ENCODE results near the gene PNPLA2. TPM values are rescaled to one million over a fixed set of nuclear protein-coding genes. Genes with fewer than 3 reads are reported as not detected.

The PNPLA2 gene
- total RNA-seq, 1 donor from 2014 or later, result 2.6 TPM

DNA sequence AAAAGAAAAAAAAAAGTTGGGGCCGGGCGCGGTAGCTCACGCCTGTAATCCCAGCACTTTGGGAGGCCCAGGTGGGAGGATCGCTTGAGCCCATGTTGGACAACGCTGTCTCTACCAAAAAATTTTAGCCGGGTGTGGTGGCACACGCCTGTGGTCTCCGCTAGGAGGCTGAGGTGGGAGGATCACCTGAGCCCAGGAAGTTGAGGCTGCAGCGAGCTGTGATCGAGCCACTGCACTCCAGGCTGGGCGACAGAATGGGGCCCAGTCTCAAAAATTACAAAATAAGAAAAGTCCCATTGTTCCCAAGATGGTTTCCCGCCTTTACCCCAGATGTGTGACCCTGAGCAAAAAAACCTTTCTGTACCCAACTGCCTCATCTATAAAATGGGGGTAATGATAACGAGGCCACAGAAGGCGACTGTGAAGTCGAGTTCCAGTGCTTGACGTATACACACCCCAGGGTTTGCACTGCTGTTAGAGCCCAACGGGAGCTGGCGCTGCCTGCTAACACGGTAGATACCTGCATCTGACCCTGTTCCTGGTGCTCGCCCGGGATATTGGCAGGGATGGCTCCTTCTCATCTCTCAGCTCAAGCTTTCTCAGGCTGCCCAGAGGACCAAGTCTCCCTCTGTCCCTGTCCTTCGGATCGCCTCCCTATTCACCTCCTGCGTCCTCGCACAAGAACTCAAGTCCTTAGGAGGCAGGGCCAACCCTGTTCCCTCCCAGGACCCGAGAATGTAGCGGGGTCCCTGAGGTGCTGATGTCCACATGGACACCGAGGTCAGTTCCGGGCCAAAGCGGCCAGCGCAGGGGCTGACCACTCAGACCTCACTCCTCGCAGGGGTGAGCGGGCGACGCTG lies 10.1 kb upstream of the PNPLA2 start:
- no peak for DNase-seq (ENCODE audit: low spot score)
- H3K4me1 ChIP-seq, result peaks cover 21% of the 10 kb centered on the region
- H2AFZ ChIP-seq (replicated peaks), result peak overlapping the region; percentile 97
- Mint-ChIP-seq H3K4me1 (peaks cover 27% of the 10 kb centered on the region), H3K27ac (peak overlapping the region; percentile 87), H3K27me3 (ENCODE audit: insufficient read depth, low read depth) (peaks cover 3% of the 10 kb centered on the region), H3K36me3 (peaks cover 8% of the 10 kb centered on the region), H3K4me3 (peak overlapping the region; percentile 94), H3K9me3 (no peaks in the 10 kb centered on the region)
- peaks cover 47% of the 10 kb centered on the region for H3K79me2 ChIP-seq (ENCODE audit: low read depth)
- H4K20me1 ChIP-seq (ENCODE audit: low read depth), result peaks cover 32% of the 10 kb centered on the region
- peak overlapping the region; percentile 91 for H3K9ac ChIP-seq
- H3K27ac ChIP-seq, result peak overlapping the region; percentile 31
- TF ChIP-seq, protein P1, sequence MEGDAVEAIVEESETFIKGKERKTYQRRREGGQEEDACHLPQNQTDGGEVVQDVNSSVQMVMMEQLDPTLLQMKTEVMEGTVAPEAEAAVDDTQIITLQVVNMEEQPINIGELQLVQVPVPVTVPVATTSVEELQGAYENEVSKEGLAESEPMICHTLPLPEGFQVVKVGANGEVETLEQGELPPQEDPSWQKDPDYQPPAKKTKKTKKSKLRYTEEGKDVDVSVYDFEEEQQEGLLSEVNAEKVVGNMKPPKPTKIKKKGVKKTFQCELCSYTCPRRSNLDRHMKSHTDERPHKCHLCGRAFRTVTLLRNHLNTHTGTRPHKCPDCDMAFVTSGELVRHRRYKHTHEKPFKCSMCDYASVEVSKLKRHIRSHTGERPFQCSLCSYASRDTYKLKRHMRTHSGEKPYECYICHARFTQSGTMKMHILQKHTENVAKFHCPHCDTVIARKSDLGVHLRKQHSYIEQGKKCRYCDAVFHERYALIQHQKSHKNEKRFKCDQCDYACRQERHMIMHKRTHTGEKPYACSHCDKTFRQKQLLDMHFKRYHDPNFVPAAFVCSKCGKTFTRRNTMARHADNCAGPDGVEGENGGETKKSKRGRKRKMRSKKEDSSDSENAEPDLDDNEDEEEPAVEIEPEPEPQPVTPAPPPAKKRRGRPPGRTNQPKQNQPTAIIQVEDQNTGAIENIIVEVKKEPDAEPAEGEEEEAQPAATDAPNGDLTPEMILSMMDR (IDR thresholded peaks at IDR 0.05), result no peak
- TF ChIP-seq EZH2 (IDR thresholded peaks at IDR 0.05) (no peak), EZH2phosphoT487 (IDR thresholded peaks at IDR 0.05) (no peak)
- H3K27me3 ChIP-seq, result no peaks in the 10 kb centered on the region
- peaks cover 57% of the 10 kb centered on the region for H3F3A ChIP-seq (ENCODE audit: low read depth)
- H3K4me2 ChIP-seq, result peak overlapping the region; percentile 90
- H3K4me3 ChIP-seq, result peak overlapping the region; percentile 86
- peaks cover 3% of the 10 kb centered on the region for H3K36me3 ChIP-seq
- no peaks in the 10 kb centered on the region for H3K9me3 ChIP-seq (ENCODE audit: low read depth)

DNA sequence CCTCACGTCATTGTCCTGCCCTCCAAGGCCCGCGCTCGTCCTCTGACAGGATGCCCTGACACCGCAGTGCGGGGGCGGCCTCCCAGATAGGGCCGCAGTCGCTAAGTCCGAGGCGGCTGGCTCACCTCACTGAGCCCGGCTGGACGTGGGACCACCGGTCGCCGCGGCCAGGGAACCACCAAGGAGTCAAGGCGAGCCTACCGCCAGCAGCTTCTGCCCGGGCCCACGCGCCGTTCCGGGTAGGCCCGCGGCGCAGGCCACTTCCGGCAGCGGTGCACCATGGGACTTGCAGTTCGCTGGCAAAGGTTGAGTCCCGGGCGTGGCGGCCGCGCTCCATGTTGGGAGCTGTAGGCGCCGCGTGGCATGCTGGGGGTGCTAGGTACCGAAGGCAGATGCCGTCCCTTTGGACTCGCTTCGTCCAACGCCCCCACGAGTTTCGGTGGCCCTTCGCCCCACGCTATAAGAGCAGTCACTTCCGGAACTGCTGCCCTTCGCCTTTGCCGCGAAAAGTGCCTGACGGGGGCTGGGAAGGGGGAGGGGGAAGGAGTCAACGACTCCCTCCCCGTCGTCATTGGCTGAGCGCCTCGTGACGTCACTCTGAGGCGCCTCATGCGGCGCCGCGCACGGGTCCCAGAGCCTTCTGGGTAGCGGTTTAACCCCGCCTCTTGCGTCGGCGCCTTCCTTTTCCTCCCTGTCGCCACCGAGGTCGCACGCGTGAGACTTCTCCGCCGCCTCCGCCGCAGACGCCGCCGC lies 9.3 kb upstream of the PNPLA2 start, which contains the start of gene RPLP2:
TSS of gene RPLP2 (plus strand) at position 681 of the 753 bp plus-strand sequence. CDS start 268 bp downstream, outside the sequence.
- peak; percentile 99 for DNase-seq (ENCODE audit: low spot score)
- Histone ChIP-seq H3K79me2 (ENCODE audit: low read depth) (peaks cover 47% of the 10 kb centered on the region), H3K27ac (peak within 1 kb of the TSS; percentile 85), H3K9me3 (ENCODE audit: low read depth) (no peaks in the 10 kb centered on the region), H2AFZ (replicated peaks) (peak within 1 kb of the TSS; percentile 97), H3K27me3 (no peaks in the 10 kb centered on the region), H4K20me1 (ENCODE audit: low read depth) (peaks cover 24% of the 10 kb centered on the region), H3K4me3 (peak within 1 kb of the TSS; percentile 86), H3K36me3 (peaks cover 3% of the 10 kb centered on the region), H3K4me1 (peaks cover 15% of the 10 kb centered on the region), H3K9ac (peak within 1 kb of the TSS; percentile 91), H3F3A (ENCODE audit: low read depth) (peaks cover 62% of the 10 kb centered on the region), H3K4me2 (peak within 1 kb of the TSS; percentile 90)
- Mint-ChIP-seq H3K4me3 (peak within 1 kb of the TSS; percentile 94), H3K36me3 (peaks cover 11% of the 10 kb centered on the region), H3K9me3 (no peaks in the 10 kb centered on the region), H3K4me1 (peaks cover 27% of the 10 kb centered on the region), H3K27ac (peak within 1 kb of the TSS; percentile 95), H3K27me3 (ENCODE audit: insufficient read depth, low read depth) (peaks cover 3% of the 10 kb centered on the region)
- TF ChIP-seq EZH2 (IDR thresholded peaks at IDR 0.05), result no peak

GRCh38 chr11:810040-810567 lies 8.6 kb upstream of the PNPLA2 start:
- no peak for TF ChIP-seq EZH2 (IDR thresholded peaks at IDR 0.05)
- TF ChIP-seq EZH2phosphoT487 (IDR thresholded peaks at IDR 0.05), result no peak
- TF ChIP-seq, protein P1 (IDR thresholded peaks at IDR 0.05), result no peak
- Mint-ChIP-seq H3K4me1 (peaks cover 27% of the 10 kb centered on the region), H3K27ac (no peak overlapping the region), H3K9me3 (no peaks in the 10 kb centered on the region), H3K4me3 (peak overlapping the region; percentile 94), H3K27me3 (ENCODE audit: insufficient read depth, low read depth) (peaks cover 5% of the 10 kb centered on the region), H3K36me3 (peaks cover 11% of the 10 kb centered on the region)
- Histone ChIP-seq H2AFZ (replicated peaks) (no peak overlapping the region), H3K9ac (peak overlapping the region; percentile 91), H3K4me1 (peaks cover 15% of the 10 kb centered on the region), H3F3A (ENCODE audit: low read depth) (peaks cover 65% of the 10 kb centered on the region), H3K27me3 (no peaks in the 10 kb centered on the region), H3K4me2 (peak overlapping the region; percentile 90), H4K20me1 (ENCODE audit: low read depth) (peaks cover 24% of the 10 kb centered on the region), H3K27ac (no peak overlapping the region), H3K79me2 (ENCODE audit: low read depth) (peaks cover 44% of the 10 kb centered on the region), H3K36me3 (peaks cover 3% of the 10 kb centered on the region), H3K9me3 (ENCODE audit: low read depth) (no peaks in the 10 kb centered on the region), H3K4me3 (peak overlapping the region; percentile 86)
- no peak for DNase-seq (ENCODE audit: low spot score)
